HG03066 (cell line): ENCODE data around the gene ITGB2.

Experiments used
- ATAC-seq: cut with Tn5 transposase; IDR thresholded peaks from one replicate; pipeline ENCODE4 v1.9.1; 2021; ENCODE audit warnings: low read depth; ENCODE audit not compliant: unreplicated experiment

Gene ITGB2

DNA sequence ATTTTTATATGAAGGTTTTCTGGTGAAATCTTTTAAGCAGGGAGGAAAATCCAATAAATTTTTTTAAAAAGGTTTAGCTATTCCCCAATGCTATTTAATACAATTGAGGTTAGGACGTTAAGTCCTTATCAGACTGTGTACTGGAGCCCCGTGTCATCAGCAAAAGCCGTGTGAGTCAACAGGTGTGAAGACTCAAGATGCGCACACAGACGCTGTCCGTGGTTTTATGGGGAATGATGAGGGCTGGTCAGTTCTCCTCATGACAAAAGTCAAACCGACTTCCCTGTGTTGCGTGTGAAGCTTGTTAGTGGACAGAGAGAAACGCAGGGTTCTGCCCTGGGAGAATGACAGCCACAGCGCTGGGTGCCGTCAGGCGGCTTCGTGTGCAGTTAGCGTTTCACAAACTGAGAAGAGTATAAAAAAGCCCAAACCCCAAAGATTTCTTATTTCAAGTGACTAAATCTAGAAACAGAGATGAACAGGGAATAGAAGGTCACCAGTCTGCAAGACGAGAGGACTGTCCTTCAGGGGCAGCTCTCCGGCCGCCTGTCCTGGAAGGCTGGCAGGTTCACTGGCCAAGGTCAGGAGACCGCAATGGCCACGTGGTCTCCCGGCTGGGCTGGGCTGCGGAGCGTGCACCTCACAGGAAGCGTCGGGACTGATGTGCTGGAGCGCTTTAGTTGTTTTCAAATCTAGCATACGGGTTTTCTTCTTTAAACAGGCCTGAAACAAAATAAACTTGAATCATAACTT lies 69.6 kb downstream of the ITGB2 start:
- ATAC-seq: no peak

DNA sequence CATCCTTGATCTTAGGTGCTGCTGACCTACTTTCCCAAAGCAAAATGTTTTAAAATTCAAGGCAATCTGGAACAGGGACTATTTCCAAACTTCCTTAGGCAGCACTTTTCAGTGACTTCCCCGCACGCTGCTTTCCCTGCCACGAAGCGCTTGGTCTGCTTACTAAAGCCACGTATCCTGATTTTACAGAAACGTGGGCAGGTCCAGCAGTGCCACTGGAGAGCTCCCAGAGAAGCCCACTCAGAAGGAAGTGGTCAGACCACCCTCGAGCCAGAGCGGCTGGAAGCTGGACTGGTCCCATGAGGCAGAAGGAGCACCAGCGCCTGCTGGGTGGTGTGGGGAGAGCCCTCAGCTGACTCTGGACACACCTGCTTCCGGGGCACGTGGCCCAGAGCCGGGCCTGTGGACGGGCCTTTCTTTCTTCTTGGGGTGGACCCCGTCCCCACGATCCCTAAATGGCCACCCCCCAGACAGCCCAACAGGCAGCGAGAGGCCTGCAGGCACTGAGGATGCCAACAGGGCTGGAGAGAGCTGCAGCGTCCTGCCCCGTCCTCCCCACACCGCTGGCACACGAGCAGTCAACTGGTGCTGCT lies 70.4 kb downstream of the ITGB2 start:
- no peak for ATAC-seq

DNA sequence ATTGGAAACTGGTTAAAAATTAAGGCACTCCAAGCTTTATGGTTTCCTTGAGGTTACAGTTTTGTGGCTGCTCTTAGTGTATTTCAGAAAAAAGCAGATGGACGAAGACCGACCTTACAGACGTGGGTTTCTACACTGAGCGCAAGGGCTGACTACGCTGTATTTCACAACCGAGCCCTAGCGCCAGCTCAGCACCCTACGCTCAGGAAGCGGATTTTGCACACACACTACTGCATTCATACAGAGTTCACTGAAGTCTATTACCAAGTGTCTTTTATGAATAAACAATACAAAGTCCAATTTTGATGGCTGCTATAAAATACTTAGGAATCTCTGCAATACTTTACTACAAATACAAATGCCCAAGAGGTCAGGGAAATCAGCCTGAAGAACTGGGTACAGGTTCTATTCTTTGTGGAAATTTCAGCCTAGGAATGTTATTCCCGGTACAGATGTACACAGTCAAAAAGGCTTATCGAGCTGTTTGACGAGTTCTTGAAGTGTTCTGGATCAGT lies 71.0 kb downstream of the ITGB2 start:
- ATAC-seq: no peak

DNA sequence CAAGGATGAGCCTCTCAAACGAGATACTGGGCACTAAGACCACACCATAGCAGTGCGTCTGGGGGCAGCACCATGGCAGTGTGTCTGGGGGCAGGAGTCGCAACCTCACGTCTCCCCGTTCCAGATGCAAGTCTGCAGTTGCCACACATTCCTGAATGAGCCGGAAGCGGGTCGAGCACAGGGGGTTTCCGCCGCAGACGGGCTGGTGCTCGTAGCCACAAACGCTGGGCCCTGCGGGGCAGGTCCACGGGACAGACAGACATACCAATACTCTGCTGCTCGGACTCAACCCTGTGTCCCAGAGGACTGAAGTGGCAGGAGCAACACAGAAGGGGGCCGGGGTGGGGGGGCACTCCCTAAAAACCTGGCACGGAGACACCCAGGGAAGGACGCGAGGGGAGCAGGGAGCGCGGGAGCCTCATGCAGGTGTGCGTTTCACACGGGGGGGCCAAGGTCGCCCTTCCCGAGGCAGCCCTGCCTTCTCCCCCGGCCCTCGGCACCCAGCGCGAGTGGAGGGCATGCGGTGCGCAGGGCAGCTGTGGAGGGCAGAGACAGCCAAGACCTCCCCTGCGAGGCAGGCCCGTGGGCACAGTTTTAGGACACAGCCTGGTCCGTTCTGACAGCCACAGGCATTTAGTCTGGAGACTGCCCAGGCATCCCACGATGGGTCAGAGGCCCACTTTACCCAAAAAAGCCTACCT lies 71.7 kb downstream of the ITGB2 start:
- no peak for ATAC-seq

GRCh38 chr21:44847261-44848056 lies 73.2 kb downstream of the ITGB2 start:
- ATAC-seq: no peak

DNA sequence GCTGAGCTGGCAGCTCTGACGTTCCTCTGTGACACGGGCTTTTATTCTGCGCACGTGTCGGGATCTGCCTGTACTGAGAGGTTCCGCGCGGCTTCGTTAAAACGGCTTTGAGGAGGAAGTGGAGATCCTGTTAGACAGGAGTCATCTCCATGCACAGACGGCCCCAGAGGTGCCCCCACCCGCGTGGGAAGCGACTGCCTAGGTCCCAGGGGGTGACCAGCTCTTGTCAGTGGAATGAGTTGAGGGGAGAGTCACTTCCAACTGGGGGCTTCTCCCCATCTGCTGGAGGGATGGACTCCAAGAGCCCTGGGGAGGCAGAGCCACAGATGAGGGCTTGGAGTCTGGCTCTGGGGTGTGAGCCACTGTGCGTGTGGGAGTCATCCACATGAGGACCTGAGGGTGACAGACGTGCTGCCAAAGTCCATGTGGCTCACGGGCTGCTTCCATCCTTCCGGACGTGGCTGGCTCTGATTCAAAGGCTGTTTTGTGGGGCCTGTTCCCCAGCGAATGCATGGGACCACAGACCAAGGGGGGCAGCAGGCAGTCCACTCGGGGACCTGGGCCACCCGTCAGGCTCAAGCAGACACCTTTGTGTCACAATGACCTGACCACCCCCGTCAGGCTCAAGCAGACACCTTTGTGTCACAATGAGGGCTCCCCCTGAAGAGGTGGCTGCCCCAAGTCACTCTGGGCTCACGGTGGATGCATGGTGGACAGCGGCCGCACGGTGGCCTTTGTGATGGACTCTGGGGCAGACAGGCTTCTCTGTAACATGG lies 74.0 kb downstream of the ITGB2 start:
- no peak for ATAC-seq

DNA sequence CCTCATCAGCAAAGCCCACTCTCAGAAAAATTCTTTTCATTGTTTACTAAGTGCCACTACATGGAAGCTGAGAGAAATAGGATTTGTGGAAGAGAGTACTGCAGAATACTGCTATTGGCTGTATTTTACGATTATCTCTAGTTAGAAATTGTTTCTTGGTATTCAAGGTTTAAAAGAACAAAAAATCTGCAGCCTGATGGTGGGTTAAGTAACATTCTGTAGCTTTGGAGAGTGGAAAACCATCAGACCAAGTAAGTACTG lies 74.5 kb downstream of the ITGB2 start:
- no peak for ATAC-seq

GRCh38 chr21:44845418-44846223 lies 75.1 kb downstream of the ITGB2 start:
- ATAC-seq: no peak

DNA sequence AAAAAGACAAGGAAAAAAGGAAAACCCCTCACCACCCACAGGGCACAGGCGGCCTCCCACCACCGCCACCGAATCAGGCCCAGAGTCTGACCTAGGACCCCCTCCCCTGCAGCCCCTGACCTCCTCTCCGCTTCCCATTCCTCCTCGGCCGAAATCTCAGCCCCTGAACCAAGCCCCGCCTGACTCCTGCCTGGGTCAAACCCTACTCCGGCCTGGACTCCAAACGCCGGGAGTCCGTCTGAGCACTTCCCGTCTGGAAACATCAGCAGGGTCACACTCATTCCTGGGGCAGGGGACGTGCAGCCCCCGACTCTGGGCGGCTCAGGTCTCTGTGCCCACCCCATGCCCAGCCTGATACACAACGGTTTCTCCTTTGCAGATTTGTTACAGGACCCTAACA lies 76.4 kb downstream of the ITGB2 start:
- no peak for ATAC-seq

DNA sequence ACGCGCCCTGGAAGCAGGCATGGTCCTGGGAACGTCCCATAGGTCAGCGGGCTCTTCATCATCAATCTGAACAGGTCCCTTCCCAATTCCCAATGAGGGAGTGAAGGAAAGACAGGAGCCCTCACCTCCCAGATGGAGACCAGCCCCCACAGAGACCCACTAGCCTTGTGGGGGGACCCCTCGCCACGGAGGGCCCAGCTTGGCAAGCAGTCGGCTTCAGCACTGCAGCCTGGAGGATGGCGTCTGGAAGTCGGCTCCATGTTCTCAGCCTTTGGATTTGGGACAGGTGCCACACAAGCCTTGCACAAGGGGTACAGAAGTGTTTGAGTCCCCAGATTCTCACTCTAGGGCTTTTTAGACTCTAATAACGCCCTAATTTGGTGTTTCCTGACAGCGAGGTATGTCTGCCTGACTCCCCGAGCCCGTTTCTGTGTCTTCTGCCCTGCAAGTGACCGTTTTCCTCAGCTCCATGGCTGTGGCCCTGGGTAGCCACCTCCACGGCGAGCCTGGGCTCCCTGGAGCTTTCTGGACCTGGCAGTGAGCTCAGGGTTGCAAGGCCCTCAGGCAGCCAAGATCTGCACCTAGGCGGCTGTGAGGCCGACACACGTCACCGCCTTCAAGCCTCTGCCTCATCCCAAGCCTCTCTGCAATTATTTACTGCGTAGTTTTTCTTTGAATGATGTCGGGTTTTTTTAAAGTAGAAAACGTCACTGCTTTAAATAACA lies 77.8 kb downstream of the ITGB2 start:
- ATAC-seq: no peak

DNA sequence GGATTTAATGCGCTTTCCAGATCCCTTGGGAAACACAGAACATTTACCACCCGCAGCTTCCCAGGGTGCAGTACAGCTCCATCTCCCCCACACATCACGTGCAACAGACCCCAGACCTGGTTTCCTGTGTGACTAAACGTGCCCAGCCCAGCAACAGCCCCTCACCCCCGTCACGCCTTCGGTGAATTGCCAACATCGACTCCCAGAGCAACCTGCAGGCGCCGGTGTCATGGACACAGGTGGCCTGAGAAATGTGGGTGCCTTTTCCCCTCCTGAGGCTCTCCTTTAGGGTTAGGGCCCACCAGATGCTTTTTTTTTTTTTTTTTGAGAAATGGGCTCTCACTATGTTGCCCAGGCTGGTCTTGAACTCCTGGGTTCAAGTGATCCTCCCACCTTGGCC lies 78.6 kb downstream of the ITGB2 start:
- ATAC-seq: no peak

GRCh38 chr21:44840771-44841170 lies 79.9 kb downstream of the ITGB2 start:
- ATAC-seq: no peak

DNA sequence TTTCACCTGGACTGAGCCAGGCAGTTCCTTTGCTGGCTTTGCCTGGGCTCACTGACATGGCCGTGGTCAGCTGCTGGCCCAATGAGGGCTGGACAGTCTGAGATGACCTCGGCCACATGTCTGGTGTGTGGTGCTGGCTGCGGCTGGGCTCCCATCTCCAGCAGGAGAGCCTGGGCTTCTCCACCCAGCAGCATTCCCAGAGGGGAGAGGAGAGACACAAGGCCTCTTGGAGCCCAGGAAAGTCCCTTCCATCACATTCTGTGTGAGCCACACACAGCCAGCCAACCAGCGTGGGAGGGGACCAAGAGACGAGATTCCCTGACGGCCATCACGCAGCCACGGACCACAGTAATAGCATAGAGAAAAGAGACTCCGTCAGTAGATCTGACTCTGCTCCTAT lies 81.7 kb downstream of the ITGB2 start:
- ATAC-seq: no peak

- ATAC-seq: no peak
Observed at GRCh38 chr21:44838039-44838895, 82.4 kb downstream of the ITGB2 start.

- ATAC-seq: no peak
Observed at GRCh38 chr21:44837537-44837936, 83.2 kb downstream of the ITGB2 start.

- no peak for ATAC-seq
Observed at GRCh38 chr21:44836666-44837471, 83.8 kb downstream of the ITGB2 start.

DNA sequence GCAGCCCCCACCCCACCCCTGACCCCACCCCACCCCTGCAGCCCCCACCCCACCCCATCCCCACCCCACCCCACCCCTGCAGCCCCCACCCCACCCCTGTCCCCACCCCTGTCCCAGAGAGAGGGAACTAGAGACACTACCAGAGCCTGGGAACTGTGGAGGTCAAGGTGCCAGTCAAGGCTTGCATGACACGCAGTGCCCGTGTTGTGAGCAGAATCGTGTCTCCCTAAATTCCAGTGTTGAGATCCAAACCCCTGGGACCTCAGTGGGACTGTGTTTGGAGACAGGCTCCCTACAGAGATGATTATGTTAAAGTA lies 84.4 kb downstream of the ITGB2 start:
- no peak for ATAC-seq
